DMS53 (cell line): Measurements from ENCODE around the gene TTC28.

Experiments used
- DNase-seq: peaks from one replicate; lab custom pipeline; 2025; lab: John Stamatoyannopoulos, UW

TTC28 gene

DNA sequence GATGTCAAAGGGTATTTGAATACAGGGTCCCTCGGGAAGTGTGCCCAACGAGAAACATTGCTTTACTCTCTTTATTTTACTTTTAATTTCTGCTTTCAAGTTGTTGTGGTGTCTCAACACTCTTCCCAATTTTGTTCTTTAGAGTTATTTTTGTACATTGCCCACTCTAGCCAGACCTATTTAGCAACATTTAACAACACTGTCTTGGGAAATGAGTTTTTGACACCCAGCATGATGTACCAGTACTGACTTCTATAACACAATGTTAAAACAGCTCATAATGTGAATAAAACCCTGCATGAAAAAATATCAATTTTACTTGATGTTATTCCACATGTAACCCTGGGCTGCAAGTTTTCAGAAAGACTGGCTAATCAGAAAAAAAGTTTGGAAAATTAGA lies 410.4 kb downstream of the TTC28 start:
- DNase-seq = no peak

- no peak for DNase-seq
These were observed 410.8 kb downstream of the TTC28 start for GRCh38 chr22:28268850-28269249.

GRCh38 chr22:28268171-28268570 lies 411.5 kb downstream of the TTC28 start:
- no peak for DNase-seq

- no peak for DNase-seq
These were observed 419.0 kb downstream of the TTC28 start for GRCh38 chr22:28260619-28261018.

GRCh38 chr22:28259774-28260312 lies 419.8 kb downstream of the TTC28 start:
- DNase-seq = no peak

DNA sequence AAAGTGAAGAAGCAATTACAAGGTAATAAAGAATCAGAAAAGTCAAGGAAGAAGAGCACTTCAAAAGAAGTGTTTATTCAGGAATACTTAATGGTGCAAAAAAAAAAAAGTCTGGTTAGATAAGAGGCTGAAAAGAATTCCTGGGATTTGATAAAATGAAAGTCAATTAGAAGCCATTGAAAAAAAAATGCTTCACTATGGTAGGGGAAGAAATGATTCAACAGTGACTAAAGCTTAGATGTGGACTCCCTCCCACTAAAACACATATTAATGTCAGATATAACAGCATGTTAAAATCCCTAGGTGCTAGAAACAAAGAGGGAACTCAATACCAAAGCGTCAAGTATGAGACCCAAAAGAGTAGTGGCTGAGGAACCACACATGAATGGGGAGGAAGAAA lies 425.2 kb downstream of the TTC28 start:
- DNase-seq = no peak

- DNase-seq = no peak
These were observed 427.1 kb downstream of the TTC28 start for GRCh38 chr22:28252539-28252938.

DNA sequence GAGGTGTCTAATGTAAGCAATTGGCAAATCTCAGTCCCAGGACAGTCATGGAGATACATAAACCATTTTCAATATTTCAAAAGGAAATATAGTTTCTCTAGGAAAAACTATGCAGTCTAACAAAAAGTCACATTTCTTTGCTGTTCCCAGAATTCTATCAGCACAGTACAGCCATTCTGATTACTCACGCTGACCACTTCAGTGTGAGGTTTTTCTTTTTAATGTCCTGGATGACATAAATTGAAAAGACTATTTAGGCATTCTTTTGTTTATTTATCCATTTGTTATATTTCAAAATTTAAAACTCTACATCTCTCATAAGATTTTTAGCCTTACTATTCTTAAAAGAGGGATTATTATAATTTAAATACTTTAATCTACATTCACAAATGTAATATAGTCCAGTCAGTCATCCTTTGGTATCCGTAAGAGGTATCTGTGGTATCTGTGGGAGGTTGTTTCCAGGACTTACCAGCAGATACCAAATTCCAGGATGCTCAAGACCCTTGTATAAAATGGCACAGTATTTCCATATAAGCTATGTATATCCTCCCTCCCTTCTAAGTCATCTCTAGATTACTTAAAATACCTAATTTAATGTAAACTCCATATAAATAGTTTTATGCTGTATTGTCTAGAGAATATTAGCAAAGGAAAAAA lies 429.5 kb downstream of the TTC28 start:
- no peak for DNase-seq

GRCh38 chr22:28249402-28249801 lies 430.2 kb downstream of the TTC28 start:
- no peak for DNase-seq

DNA sequence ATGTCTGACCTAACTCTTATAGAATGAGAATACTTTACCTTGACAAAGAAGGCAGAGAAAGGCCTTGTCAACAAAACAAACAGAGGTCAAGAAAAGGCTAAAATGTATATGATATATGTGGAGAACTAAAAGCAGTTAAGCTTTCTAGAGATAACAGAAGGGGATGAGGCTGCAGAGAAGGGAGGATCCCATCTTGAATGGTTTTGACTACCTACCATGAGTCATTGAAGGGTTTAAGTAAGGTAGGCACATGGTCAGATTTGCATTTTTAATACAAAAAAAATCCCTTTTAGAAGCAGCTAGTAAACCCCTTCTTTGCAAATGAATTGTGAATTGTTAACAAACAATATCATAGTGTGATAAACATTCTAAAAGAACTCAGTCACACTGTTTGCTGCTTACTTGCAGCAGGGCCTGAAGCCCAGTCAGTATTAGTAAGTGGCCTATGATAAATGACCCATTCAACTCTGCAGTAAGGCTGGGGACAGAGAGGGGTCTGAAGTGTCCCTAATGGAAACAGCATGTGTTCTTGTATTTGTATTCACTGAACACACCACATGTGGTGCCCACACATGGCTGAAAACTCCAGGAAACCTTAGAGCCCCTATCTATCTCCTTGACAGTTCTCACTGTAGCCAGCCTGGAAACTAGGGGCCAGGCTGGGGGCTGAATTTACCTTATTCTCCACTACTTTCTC lies 431.8 kb downstream of the TTC28 start:
- DNase-seq = no peak

DNA sequence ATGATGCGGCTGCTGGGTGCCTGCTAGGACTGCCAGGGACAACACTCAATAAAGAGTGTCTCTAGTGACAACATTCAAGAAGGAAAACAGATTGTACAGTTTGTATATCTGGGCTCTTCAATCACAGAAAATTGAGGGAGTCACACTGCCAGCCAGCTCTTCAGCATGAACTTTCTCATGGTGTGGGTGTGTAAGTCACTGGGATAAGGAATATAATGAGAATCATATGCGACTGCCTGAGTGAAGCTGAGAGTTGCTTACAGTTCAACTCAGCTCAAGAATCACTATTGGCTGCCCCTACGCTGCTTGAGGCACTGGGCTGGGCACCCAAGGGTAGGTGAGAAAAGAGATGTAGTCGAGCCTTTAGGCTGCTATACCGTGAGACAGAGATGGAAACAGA lies 432.5 kb downstream of the TTC28 start:
- no peak for DNase-seq

DNA sequence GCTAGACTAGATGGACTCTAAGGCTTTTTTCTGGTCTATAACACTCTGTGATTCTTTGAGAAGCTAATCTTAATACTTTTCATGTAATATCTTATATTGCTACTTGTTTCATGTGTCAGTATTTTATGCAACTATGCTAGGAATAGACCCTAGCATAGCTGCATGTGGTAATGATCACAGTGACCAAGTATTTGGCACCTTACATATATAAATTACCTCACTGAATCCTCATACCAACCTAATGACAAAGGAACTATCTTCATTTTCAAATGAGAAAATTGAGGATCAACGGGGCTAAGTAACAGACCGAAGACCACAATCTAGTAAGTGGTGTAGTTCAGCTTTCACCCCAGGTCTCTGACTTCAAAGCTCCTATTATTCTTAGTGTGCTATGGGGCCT lies 433.2 kb downstream of the TTC28 start:
- no peak for DNase-seq

GRCh38 chr22:28245579-28246224 lies 433.9 kb downstream of the TTC28 start:
- DNase-seq = peak; percentile 37

DNA sequence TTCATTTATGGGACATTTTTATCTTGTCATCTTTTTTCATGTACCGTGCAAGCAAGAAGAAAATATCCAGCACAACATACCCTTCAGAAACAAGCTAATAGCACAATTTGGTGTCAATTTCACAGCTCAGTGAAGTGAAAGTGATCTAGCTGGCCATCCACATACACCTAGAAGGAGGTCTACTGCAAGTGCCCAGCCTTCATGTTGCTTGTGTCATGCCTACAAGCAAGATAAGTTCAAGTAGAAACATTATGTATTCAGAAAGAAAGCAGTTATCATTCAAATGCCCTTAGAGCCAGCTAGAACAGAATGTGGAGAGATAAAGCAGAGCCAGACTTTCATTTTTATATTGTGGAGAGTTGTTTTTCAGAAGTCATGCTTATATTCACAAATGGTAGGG lies 434.9 kb downstream of the TTC28 start:
- peak; percentile 2 for DNase-seq

DNA sequence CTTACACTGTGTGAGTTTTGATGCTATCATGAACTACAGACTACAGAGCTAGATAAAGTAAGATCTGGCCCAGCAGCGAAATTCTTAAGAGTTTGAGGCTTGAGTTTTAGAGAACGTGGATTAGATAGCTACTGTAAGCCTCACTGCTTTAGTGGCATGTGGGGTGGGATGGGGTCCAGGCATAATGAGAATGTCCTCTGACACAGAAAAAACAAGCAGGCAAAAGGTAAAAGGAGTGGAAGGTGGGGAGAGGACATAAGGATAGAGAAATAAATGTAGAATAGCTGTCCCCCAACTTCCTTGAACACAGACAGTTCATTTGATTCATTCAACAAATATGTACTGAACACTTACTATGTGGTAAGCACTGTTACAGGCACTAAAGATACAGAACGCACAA lies 436.1 kb downstream of the TTC28 start:
- peak; percentile 1 for DNase-seq

GRCh38 chr22:28241656-28242290 lies 437.9 kb downstream of the TTC28 start:
- DNase-seq = no peak

DNA sequence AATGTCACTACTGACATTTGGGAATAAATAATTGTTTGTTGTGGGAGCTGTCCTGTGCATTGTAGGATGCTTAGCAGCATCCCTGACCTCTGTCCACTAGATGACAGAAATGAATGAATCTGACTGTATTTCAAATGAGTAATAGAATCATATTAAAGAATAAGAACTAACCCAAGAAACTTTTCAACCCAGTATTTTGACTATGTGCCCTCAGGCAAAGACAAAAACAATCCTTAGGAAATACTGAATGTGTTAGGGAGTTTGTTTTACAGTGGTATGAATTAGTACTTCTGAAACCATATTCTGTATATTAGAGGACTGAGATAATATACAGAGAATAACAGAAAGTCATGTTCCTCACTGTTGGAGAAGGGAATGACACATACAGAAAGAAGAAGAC lies 439.7 kb downstream of the TTC28 start:
- no peak for DNase-seq

DNA sequence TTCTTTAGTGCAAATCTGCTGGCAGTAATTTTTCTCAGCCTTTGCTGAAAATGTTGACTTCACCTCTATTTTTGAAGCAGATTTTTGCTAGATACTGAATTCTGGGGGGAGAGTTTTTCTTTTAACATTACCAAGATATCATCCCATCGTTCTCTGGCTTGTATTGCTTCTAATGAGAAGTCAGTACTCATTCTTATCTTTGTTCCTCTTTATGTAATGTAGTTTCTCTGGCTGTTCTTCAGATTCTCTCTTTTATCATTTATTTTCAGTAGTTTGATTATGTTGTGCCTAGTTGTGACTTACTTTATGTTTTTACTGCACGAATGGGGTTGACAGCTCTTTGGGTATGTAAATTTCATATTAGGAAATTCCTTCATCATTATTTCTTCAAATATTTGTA lies 441.9 kb downstream of the TTC28 start:
- no peak for DNase-seq

GRCh38 chr22:28237112-28237511 lies 442.5 kb downstream of the TTC28 start:
- DNase-seq = no peak

- DNase-seq = no peak
These were observed 447.4 kb downstream of the TTC28 start for GRCh38 chr22:28232204-28232603.

DNA sequence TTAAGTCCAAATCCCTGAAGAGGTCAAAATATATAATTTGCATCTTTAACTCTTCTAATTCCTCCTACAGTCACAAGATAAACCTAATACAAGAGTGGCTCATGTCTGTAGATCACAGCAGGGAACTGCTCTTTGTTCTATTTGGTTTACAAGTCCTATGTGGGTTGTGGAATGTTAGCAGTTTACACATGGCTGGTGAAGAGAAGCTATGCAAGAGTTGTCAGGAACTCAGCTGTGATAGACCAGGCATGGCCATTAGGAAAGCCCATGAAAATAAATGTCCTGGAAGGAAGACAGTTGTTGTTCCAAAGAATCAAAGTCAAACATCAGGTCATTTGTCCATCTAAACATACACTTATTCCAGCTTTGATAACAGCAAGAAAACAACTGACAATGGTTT lies 448.2 kb downstream of the TTC28 start:
- DNase-seq = no peak

- no peak for DNase-seq
These were observed 449.0 kb downstream of the TTC28 start for GRCh38 chr22:28230671-28231070.
